ENCODE results near the gene CUBN.

GRCh38 chr10:16944402-16944801 is 185.2 kb downstream of the CUBN start:
- TF ChIP-seq CTCF (IDR thresholded peaks at IDR 0.05) = no peak
- TF ChIP-seq POLR2A (IDR thresholded peaks at IDR 0.05) = no peak
